Endothelial cell of umbilical vein (primary cell): Measurements from ENCODE around the gene SPPL3. TPM values are rescaled to one million over a fixed set of nuclear protein-coding genes. Genes with fewer than 3 reads are reported as not detected.

Experiments
- BruUV-seq: library from RNA; stranded (reverse); fragments of 400-500 nt; replicated peaks from 2 replicates; lab custom pipeline; 2021; lab: Mats Ljungman, UMichigan
- CTCF ChIA-PET: fragments of 300-600, 350-600 bp; sonication (Branson Sonifier 250); formaldehyde crosslinking; loops from one replicate; lab custom pipeline; 2021; ENCODE audit warnings: antibody characterized with exemption, inconsistent platforms; lab: Charles Lee
- POLR2A ChIA-PET: fragments of 300-600, 350-600 bp; sonication (Branson Sonifier 250); formaldehyde crosslinking; loops from one replicate; lab custom pipeline; 2021; ENCODE audit warnings: antibody characterized with exemption, inconsistent platforms; lab: Charles Lee
- DNase-seq: peaks from one replicate; pipeline ENCODE4 v3.0.0-alpha.2; 2011; ENCODE audit warnings: low read depth, low spot score
- FAIRE-seq: peaks from 2 replicates; lab custom pipeline; 2011; peaks lifted over from hg19 to GRCh38; lab: Jason Lieb, UNC
- H2AFZ ChIP-seq: 2 replicates; pipeline ENCODE4 v1.6.0; 2012; ENCODE audit warnings: low read depth, low read length, control low read depth, inconsistent platforms
- H3K27ac ChIP-seq: 2 replicates; pipeline ENCODE4 v1.5.1; 2011; ENCODE audit warnings: low read depth, mild to moderate bottlenecking, control low read depth, low read length, moderate library complexity; ENCODE audit not compliant: insufficient read depth
- H3K27me3 ChIP-seq, 2 experiments: 2 replicates each; pipeline versions ENCODE4 v1.6.0 to v1.6.1; 2011; ENCODE audit warnings: low read length in 2 of 2, mixed read lengths in 1 of 2; ENCODE audit not compliant: control insufficient read depth in 2 of 2, insufficient read depth in 2 of 2
- H3K36me3 ChIP-seq, 2 experiments: 2 replicates in 1 of 2; 3 replicates in 1 of 2; pipeline ENCODE4 v1.5.1; 2011; ENCODE audit warnings: low read length in 2 of 2, mild to moderate bottlenecking in 1 of 2, moderate library complexity in 1 of 2; ENCODE audit not compliant: control insufficient read depth in 2 of 2, insufficient read depth in 2 of 2; ENCODE audit errors: extremely low read depth in 1 of 2
- H3K4me1 ChIP-seq: 3 replicates; pipeline ENCODE4 v1.5.1; 2011; ENCODE audit warnings: mild to moderate bottlenecking, low read length; ENCODE audit not compliant: control insufficient read depth, insufficient read depth; ENCODE audit errors: extremely low read depth
- H3K4me2 ChIP-seq: 2 replicates; pipeline ENCODE4 v1.6.1; 2011; ENCODE audit warnings: low read length, control low read depth, mixed read lengths; ENCODE audit not compliant: insufficient read depth
- H3K4me3 ChIP-seq, 3 experiments: fragments of 200-600 bp in 1 of 3; sonication (generic), shearing (Covaris generic) in 1 of 3; replicated peaks in 1 of 3; 2 replicates each; pipeline ENCODE4 v1.5.1; 2011 to 2016; ENCODE audit warnings: control low read depth in 3 of 3, low read length in 3 of 3, mild to moderate bottlenecking in 2 of 3, inconsistent platforms in 1 of 3, low read depth in 1 of 3, moderate library complexity in 1 of 3; ENCODE audit not compliant: insufficient read depth in 1 of 3
- H3K79me2 ChIP-seq: 2 replicates; pipeline ENCODE4 v1.6.0; 2012; ENCODE audit warnings: low read length, inconsistent platforms; ENCODE audit not compliant: control insufficient read depth, insufficient read depth
- H3K9ac ChIP-seq: replicated peaks from 2 replicates; pipeline ENCODE3; 2011; ENCODE audit warnings: low read length, control low read depth; ENCODE audit not compliant: insufficient read depth; ENCODE audit errors: extremely low read depth
- H3K9me1 ChIP-seq: replicated peaks from 3 replicates; pipeline ENCODE4 v1.6.0; 2011; ENCODE audit warnings: mild to moderate bottlenecking, low read length; ENCODE audit not compliant: control insufficient read depth, insufficient read depth; ENCODE audit errors: extremely low read depth
- H3K9me3 ChIP-seq: replicated peaks from 2 replicates; pipeline ENCODE4 v1.5.1; 2012; ENCODE audit warnings: low read length, inconsistent platforms; ENCODE audit not compliant: control insufficient read depth, insufficient read depth
- H4K20me1 ChIP-seq: replicated peaks from 2 replicates; pipeline ENCODE3; 2011; ENCODE audit warnings: mild to moderate bottlenecking, low read length; ENCODE audit not compliant: control insufficient read depth, insufficient read depth; ENCODE audit errors: extremely low read depth
- EZH2 ChIP-seq: IDR thresholded peaks from 2 replicates; pipeline ENCODE4 v1.6.1; 2012; ENCODE audit warnings: borderline replicate concordance, low read depth, mild to moderate bottlenecking, moderate library complexity, low read length, inconsistent platforms; ENCODE audit not compliant: severe bottlenecking
- FOS ChIP-seq: IDR thresholded peaks from 2 replicates; pipeline ENCODE4 v1.6.1; 2011; ENCODE audit warnings: mild to moderate bottlenecking, low read length, moderate library complexity, borderline replicate concordance; ENCODE audit not compliant: insufficient read depth
- GATA2 ChIP-seq: IDR thresholded peaks from 2 replicates; pipeline ENCODE4 v1.7.0; 2011; ENCODE audit warnings: low read depth, mild to moderate bottlenecking, moderate library complexity, mixed read lengths, low read length; ENCODE audit not compliant: insufficient read length, insufficient read depth
- JUN ChIP-seq: IDR thresholded peaks from 2 replicates; pipeline ENCODE4 v1.6.1; 2011; ENCODE audit warnings: borderline replicate concordance, low read depth; ENCODE audit not compliant: insufficient read length, insufficient read depth
- MYC ChIP-seq: IDR thresholded peaks from one replicate; pipeline ENCODE4 v1.6.1; 2011; ENCODE audit warnings: mild to moderate bottlenecking, low read depth, low read length
- POLR2A ChIP-seq: IDR thresholded peaks from 2 replicates; pipeline ENCODE4 v1.6.1; 2012; ENCODE audit warnings: low read depth, mild to moderate bottlenecking, control low read depth, low read length
- POLR2AphosphoS5 ChIP-seq: IDR thresholded peaks from 2 replicates; pipeline ENCODE4 v1.6.1; 2012; ENCODE audit warnings: low read depth, mild to moderate bottlenecking, control low read depth, low read length, moderate library complexity; ENCODE audit not compliant: insufficient read depth
- dilution Hi-C: fragments of 300-500 bp; cut with MboI; formaldehyde crosslinking; loops from one replicate; pipeline ENCODE4 v1.15.0; 2019; ENCODE audit warnings: low sequenced_read_pairs; ENCODE audit not compliant: extremely low pct_ligation_motif_present
- intact Hi-C: fragments of 100-400 bp; cut with micrococcal nuclease; formaldehyde crosslinking; loops from one replicate; pipeline ENCODE4 v1.10.0; 2022
- polyA plus RNA-seq, 4 experiments: library from polyadenylated mRNA; depleted of rRNA in 3 of 4; stranded (reverse) in 3 of 4; unstranded in 1 of 4; fragments of >200 nt; gene quantifications; 2 replicates each; pipeline versions ENCODE4 v1.2.1 to v1.2.3, GENCODE V29; 2011 to 2012; ENCODE audit warnings: missing spikeins in 1 of 4
- total RNA-seq: library from RNA; stranded (reverse); gene quantifications from 2 replicates; pipeline ENCODE4 v1.2.3, GENCODE V29; 2021
- TF ChIP-seq, protein P1 (sequence below), 2 donors: IDR thresholded peaks; 1 replicate in 1 of 2; 2 replicates in 1 of 2; pipeline ENCODE4 v1.5.1; 2011; ENCODE audit warnings: low read length in 2 of 2, mild to moderate bottlenecking in 2 of 2, moderate library complexity in 2 of 2, control low read depth in 1 of 2, inconsistent platforms in 1 of 2, low read depth in 1 of 2; ENCODE audit not compliant: insufficient read depth in 1 of 2; ENCODE audit errors: extremely low read depth in 1 of 2
- TF ChIP-seq, protein P2 (sequence below): IDR thresholded peaks from 2 replicates; pipeline ENCODE4 v1.6.1; 2011; ENCODE audit not compliant: insufficient read depth, insufficient read length

Gene SPPL3
- total and polyA plus RNA-seq, 2 donors (not counting 3 experiments of a cell fraction or from before 2014, with no cell fraction given): 30.6 to 53.0 TPM

DNA sequence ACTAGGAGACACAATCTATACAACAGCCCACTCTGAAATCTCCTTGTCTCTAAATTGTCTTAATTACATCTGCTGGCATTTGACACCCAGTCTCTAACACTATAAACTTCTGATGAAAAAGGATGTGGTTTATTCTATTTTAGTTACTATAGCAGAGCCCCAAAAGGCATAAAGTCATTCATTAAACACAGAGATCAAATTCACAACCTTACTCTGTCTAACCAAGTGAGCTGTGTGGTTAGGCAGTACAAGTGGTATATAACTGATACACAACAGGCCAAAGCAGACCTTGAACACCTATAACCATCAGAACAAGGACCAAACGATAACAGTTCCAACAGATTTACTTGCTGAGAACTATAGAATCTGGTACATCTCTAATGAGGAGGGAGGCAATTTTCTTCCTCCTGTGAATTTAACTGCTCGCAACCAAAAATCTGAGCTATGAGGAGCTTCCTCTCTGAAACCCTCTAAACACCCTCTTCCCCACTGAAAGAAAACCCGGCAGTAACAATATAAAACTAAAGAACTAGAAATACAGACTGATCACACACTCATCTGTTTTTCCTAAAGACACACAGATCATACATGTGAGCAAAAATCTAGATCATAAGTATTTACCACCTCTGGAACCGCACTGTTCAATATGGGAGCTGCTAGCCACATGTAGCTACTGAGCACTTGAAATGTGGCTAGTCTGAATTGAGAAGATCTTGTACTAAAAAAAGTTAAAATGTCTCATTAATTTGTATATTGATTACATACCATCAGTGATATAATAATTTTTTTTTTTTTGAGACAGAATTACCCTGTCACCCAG lies 17.7 kb downstream of the SPPL3 start:
- DNase-seq: no peak
- POLR2A ChIA-PET: no interaction called here

More for the DNA sequence above, 17.7 kb downstream of the SPPL3 start:
- H2AFZ ChIP-seq: no peak overlapping the region
- dilution Hi-C loops: no loop called here
- H3K9ac ChIP-seq: no peak overlapping the region
- no peak overlapping the region for H3K4me3 ChIP-seq
- no peaks in the 10 kb centered on the region for H3K27me3 ChIP-seq
- intact Hi-C loops: no loop called here
- no peak for FAIRE-seq
- peaks cover 10% of the 10 kb centered on the region for H4K20me1 ChIP-seq
- TF ChIP-seq EZH2 (no peak), GATA2 (no peak), POLR2AphosphoS5 (no peak), FOS (no peak), JUN (no peak), MYC (no peak), POLR2A (no peak)
- TF ChIP-seq, protein P1, sequence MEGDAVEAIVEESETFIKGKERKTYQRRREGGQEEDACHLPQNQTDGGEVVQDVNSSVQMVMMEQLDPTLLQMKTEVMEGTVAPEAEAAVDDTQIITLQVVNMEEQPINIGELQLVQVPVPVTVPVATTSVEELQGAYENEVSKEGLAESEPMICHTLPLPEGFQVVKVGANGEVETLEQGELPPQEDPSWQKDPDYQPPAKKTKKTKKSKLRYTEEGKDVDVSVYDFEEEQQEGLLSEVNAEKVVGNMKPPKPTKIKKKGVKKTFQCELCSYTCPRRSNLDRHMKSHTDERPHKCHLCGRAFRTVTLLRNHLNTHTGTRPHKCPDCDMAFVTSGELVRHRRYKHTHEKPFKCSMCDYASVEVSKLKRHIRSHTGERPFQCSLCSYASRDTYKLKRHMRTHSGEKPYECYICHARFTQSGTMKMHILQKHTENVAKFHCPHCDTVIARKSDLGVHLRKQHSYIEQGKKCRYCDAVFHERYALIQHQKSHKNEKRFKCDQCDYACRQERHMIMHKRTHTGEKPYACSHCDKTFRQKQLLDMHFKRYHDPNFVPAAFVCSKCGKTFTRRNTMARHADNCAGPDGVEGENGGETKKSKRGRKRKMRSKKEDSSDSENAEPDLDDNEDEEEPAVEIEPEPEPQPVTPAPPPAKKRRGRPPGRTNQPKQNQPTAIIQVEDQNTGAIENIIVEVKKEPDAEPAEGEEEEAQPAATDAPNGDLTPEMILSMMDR (IDR thresholded peaks at IDR 0.05; ENCODE audit: extremely low read depth in 1 of 2, insufficient read depth in 1 of 2, low read depth in 1 of 2, low read length in 2 of 2): no peak
- TF ChIP-seq, protein P2, sequence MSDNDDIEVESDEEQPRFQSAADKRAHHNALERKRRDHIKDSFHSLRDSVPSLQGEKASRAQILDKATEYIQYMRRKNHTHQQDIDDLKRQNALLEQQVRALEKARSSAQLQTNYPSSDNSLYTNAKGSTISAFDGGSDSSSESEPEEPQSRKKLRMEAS: no peak
- CTCF ChIA-PET: interaction anchor here (1.5 to 1.6 kb wide), 2 partner anchors 30 to 137 kb away, joined by 3 to 4 read pairs; no protein-coding TSS in a partner anchor
- no peaks in the 10 kb centered on the region for H3K9me3 ChIP-seq
- H3K4me2 ChIP-seq: no peak overlapping the region
- H3K9me1 ChIP-seq: no peaks in the 10 kb centered on the region
- no peaks in the 10 kb centered on the region for H3K36me3 ChIP-seq
- H3K4me1 ChIP-seq: no peaks in the 10 kb centered on the region
- peaks cover 57% of the 10 kb centered on the region for H3K79me2 ChIP-seq
- no TSS peak for BruUV-seq
- H3K27ac ChIP-seq: no peak overlapping the region
